HCT116 (cell line): ENCODE results near the gene RNU1-4.
"Not testable (repeated sequence)": the region's sequence is repeated elsewhere in the genome, so short reads cannot be mapped to it uniquely, and the experiment has no call there.

Source experiments
- CBX3 ChIP-seq: IDR thresholded peaks from 2 replicates; pipeline ENCODE4 v1.6.1; 2012; ENCODE audit warnings: low read depth
- CEBPB ChIP-seq: IDR thresholded peaks from 2 replicates; pipeline ENCODE4 v1.6.1; 2012; ENCODE audit warnings: low read depth
- EZH2 ChIP-seq: fragments of 200-600 bp; sonication (generic); IDR thresholded peaks from 2 replicates; pipeline ENCODE4 v1.6.1; 2017; ENCODE audit warnings: antibody characterized with exemption, mixed run types
- EZH2phosphoT487 ChIP-seq: fragments of 200-600 bp; IDR thresholded peaks from 2 replicates; pipeline ENCODE4 v1.6.1; 2018; ENCODE audit warnings: antibody characterized with exemption, borderline replicate concordance
- JUND ChIP-seq: IDR thresholded peaks from 2 replicates; pipeline ENCODE4 v1.6.1; 2012
- POLR2A ChIP-seq: IDR thresholded peaks from 2 replicates; pipeline ENCODE4 v1.7.0; 2011; ENCODE audit warnings: borderline replicate concordance; ENCODE audit not compliant: insufficient read depth, insufficient read length; ENCODE audit errors: extremely low read depth
- POLR2AphosphoS5 ChIP-seq: IDR thresholded peaks from 2 replicates; pipeline ENCODE4 v1.6.1; 2011; ENCODE audit warnings: mild to moderate bottlenecking, low read depth, low read length, moderate library complexity
- SRF ChIP-seq: IDR thresholded peaks from 2 replicates; pipeline ENCODE4 v1.6.1; 2012; ENCODE audit warnings: low read depth
- TCF7L2 ChIP-seq: IDR thresholded peaks from 2 replicates; pipeline ENCODE4 v1.7.0; 2011; ENCODE audit warnings: borderline replicate concordance, inconsistent platforms; ENCODE audit not compliant: insufficient read depth, insufficient read length; ENCODE audit errors: extremely low read depth
- YY1 ChIP-seq: IDR thresholded peaks from 2 replicates; pipeline ENCODE4 v1.6.1; 2011; ENCODE audit warnings: low read length, low read depth, moderate library complexity, mild to moderate bottlenecking; ENCODE audit not compliant: insufficient replicate concordance; ENCODE audit errors: extremely low read depth
- ZFX ChIP-seq: fragments of 450-650 bp; IDR thresholded peaks from 2 replicates; pipeline ENCODE4 v1.6.1; 2017
- TF ChIP-seq, protein P1 (sequence below), 3 experiments: fragments of 200-600 bp in 1 of 3; sonication (generic) in 1 of 3; IDR thresholded peaks in 2 of 3; conservative IDR thresholded peaks in 1 of 3; 2 replicates each; pipeline ENCODE4 v1.5.1; 2012 to 2017; ENCODE audit warnings: low read depth in 2 of 3, low read length in 2 of 3, antibody characterized with exemption in 1 of 3, borderline replicate concordance in 1 of 3, control low read depth in 1 of 3, mild to moderate bottlenecking in 1 of 3, mixed read lengths in 1 of 3, mixed run types in 1 of 3, moderate library complexity in 1 of 3; ENCODE audit not compliant: insufficient read depth in 1 of 3

DNA sequence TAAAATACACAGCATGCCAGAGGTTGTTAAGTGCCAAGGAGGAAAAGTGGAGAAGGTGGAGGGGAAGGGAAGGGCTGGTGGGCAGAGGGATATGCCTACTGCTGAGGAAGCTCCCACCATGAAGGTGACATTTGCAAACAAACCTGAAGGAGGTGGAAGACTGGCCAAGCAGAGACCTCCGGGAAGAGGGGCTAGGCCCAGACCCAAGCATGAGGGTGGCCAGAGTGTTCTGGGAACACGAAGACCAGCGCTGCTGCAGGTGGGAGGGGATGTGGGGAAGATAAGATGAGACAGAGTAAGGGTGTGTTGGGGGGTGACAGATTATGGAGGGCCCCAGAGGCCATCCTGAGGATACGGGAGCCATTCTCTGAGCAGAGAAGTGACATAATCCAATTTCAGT lies 37.5 kb downstream of the RNU1-4 start:
- TF ChIP-seq CBX3, JUND, YY1, POLR2AphosphoS5, EZH2phosphoT487, SRF, POLR2A, ZFX, EZH2, TCF7L2, CEBPB: not testable (repeated sequence)
- TF ChIP-seq, protein P1, sequence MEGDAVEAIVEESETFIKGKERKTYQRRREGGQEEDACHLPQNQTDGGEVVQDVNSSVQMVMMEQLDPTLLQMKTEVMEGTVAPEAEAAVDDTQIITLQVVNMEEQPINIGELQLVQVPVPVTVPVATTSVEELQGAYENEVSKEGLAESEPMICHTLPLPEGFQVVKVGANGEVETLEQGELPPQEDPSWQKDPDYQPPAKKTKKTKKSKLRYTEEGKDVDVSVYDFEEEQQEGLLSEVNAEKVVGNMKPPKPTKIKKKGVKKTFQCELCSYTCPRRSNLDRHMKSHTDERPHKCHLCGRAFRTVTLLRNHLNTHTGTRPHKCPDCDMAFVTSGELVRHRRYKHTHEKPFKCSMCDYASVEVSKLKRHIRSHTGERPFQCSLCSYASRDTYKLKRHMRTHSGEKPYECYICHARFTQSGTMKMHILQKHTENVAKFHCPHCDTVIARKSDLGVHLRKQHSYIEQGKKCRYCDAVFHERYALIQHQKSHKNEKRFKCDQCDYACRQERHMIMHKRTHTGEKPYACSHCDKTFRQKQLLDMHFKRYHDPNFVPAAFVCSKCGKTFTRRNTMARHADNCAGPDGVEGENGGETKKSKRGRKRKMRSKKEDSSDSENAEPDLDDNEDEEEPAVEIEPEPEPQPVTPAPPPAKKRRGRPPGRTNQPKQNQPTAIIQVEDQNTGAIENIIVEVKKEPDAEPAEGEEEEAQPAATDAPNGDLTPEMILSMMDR (IDR thresholded peaks at IDR 0.05 in 2 of 3, conservative IDR thresholded peaks at IDR 0.05 in 1 of 3; ENCODE audit: borderline replicate concordance in 1 of 3, insufficient read depth in 1 of 3, low read depth in 2 of 3, low read length in 2 of 3): not testable (repeated sequence)
